ENCODE measurements around the gene WAPL. TPM values are rescaled to one million over a fixed set of nuclear protein-coding genes. Genes with fewer than 3 reads are reported as not detected.

Gene WAPL
- total and polyA plus RNA-seq, 2 of the 13 experiments (the other 11 are each of a cell fraction or from before 2014, with no cell fraction given), result 13.2 to 43.5 TPM

DNA sequence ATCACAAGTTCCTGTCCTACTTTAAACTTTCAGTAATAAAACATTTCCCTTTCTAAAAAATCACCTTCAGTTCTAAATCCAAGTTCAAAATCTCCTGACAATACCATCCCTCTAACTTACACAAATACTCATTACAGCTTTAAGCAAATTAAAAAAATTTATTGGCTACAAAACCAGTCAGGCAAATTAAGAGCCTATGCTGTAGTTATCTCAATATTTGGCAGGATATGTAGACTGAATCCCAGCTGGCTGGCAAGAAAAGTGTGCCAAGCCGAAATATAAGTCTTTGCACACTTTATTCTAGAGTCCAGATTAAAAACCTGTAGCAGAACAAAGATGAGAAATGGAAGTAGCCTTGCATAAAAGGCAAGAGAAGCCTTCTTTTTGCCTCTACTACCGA, 9.5 kb downstream of the WAPL start:
- peaks cover 2 to 70% of the 10 kb centered on the region in 2 experiments; a peak in 3 of 5 replicates for H3K36me3 ChIP-seq (replicated peaks in 1 of 2; ENCODE audit: control insufficient read depth in 1 of 2, insufficient read depth in 2 of 2, low read length in 2 of 2)
- TF ChIP-seq, protein P1, sequence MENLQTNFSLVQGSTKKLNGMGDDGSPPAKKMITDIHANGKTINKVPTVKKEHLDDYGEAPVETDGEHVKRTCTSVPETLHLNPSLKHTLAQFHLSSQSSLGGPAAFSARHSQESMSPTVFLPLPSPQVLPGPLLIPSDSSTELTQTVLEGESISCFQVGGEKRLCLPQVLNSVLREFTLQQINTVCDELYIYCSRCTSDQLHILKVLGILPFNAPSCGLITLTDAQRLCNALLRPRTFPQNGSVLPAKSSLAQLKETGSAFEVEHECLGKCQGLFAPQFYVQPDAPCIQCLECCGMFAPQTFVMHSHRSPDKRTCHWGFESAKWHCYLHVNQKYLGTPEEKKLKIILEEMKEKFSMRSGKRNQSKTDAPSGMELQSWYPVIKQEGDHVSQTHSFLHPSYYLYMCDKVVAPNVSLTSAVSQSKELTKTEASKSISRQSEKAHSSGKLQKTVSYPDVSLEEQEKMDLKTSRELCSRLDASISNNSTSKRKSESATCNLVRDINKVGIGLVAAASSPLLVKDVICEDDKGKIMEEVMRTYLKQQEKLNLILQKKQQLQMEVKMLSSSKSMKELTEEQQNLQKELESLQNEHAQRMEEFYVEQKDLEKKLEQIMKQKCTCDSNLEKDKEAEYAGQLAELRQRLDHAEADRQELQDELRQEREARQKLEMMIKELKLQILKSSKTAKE (CRISPR knock-in tag; IDR thresholded peaks at IDR 0.05; ENCODE audit: borderline replicate concordance), result no peak
- TF ChIP-seq, protein P2, sequence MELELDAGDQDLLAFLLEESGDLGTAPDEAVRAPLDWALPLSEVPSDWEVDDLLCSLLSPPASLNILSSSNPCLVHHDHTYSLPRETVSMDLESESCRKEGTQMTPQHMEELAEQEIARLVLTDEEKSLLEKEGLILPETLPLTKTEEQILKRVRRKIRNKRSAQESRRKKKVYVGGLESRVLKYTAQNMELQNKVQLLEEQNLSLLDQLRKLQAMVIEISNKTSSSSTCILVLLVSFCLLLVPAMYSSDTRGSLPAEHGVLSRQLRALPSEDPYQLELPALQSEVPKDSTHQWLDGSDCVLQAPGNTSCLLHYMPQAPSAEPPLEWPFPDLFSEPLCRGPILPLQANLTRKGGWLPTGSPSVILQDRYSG (CRISPR knock-in tag; IDR thresholded peaks at IDR 0.05), result no peak
- TF ChIP-seq, protein P3, sequence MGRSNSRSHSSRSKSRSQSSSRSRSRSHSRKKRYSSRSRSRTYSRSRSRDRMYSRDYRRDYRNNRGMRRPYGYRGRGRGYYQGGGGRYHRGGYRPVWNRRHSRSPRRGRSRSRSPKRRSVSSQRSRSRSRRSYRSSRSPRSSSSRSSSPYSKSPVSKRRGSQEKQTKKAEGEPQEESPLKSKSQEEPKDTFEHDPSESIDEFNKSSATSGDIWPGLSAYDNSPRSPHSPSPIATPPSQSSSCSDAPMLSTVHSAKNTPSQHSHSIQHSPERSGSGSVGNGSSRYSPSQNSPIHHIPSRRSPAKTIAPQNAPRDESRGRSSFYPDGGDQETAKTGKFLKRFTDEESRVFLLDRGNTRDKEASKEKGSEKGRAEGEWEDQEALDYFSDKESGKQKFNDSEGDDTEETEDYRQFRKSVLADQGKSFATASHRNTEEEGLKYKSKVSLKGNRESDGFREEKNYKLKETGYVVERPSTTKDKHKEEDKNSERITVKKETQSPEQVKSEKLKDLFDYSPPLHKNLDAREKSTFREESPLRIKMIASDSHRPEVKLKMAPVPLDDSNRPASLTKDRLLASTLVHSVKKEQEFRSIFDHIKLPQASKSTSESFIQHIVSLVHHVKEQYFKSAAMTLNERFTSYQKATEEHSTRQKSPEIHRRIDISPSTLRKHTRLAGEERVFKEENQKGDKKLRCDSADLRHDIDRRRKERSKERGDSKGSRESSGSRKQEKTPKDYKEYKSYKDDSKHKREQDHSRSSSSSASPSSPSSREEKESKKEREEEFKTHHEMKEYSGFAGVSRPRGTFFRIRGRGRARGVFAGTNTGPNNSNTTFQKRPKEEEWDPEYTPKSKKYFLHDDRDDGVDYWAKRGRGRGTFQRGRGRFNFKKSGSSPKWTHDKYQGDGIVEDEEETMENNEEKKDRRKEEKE (IDR thresholded peaks at IDR 0.05), result no peak
- no peak for TF ChIP-seq MBNL3 (CRISPR knock-in tag; conservative IDR thresholded peaks at IDR 0.05)
- DNase-seq (ENCODE audit: low spot score), result no peak
- ChIA-PET POLR2A (no interaction called here), CTCF (ENCODE audit: low intra/inter-chr PET ratio, low total read pairs) (no interaction called here)
- H3K27ac ChIP-seq (ENCODE audit: extremely low read length, insufficient read depth, low read length), result no peak overlapping the region
- H3K4me3 ChIP-seq (replicated peaks in 1 of 3; ENCODE audit: insufficient read depth in 1 of 3, low read depth in 2 of 3, low read length in 3 of 3), result no peak overlapping the region
- ATAC-seq, result no peak
- 93% methylated on average over 2 of the region's 2 CpGs for WGBS (ENCODE audit: low lambda C conversion rate)
- in situ Hi-C loops (cut with HindIII; ENCODE audit: extremely low pct_ligation_motif_present, low pct_unique_long_range_greater_than_20kb) (no loop called here), intact Hi-C loops (cut with micrococcal nuclease; ENCODE audit: unreplicated experiment) (no loop called here)
- H3K4me2 ChIP-seq (ENCODE audit: low read depth, low read length), result no peak overlapping the region
- no TSS peak for BruUV-seq (replicated peaks)
- H3K79me2 ChIP-seq (ENCODE audit: insufficient read depth, low read length), result peaks cover 89% of the 10 kb centered on the region
- H3K27me3 ChIP-seq (ENCODE audit: control insufficient read depth in 1 of 2, insufficient read depth in 2 of 2, low read length in 2 of 2), result no peaks in the 10 kb centered on the region
- no peak overlapping the region for H3K9ac ChIP-seq (ENCODE audit: insufficient read depth, low read depth, low read length)
- FAIRE-seq, result no peak
- H3K9me3 ChIP-seq (ENCODE audit: low read length), result no peaks in the 10 kb centered on the region
- H2AFZ ChIP-seq (ENCODE audit: low read length), result no peak overlapping the region
- H3K4me1 ChIP-seq (ENCODE audit: insufficient read depth, low read length), result peaks cover 50% of the 10 kb centered on the region
- peaks cover 26% of the 10 kb centered on the region for H4K20me1 ChIP-seq (ENCODE audit: insufficient read depth, low read length)
